Measurements from ENCODE around the gene CIAPIN1. TPM values are rescaled to one million over a fixed set of nuclear protein-coding genes. Genes with fewer than 3 reads are reported as not detected.

CIAPIN1 gene
- total RNA-seq, 1 donor from 2014 or later = 43.3 TPM

GRCh38 chr16:57464523-57464922, 17.3 kb upstream of the CIAPIN1 start:
- Mint-ChIP-seq H3K27ac (ENCODE audit: unreplicated experiment) (no peak overlapping the region), H3K4me1 (ENCODE audit: low read depth) (peaks cover 25% of the 10 kb centered on the region), H3K27me3 (ENCODE audit: low read depth) (no peaks in the 10 kb centered on the region), H3K4me3 (ENCODE audit: unreplicated experiment) (no peak overlapping the region), H3K36me3 (ENCODE audit: low read depth) (peaks cover 25% of the 10 kb centered on the region), H3K9me3 (ENCODE audit: low read depth) (no peaks in the 10 kb centered on the region)
- DNase-seq (ENCODE audit: low spot score) = no peak
- TF ChIP-seq CTCF (IDR thresholded peaks at IDR 0.05) = no peak

GRCh38 chr16:57462978-57463362, 15.8 kb upstream of the CIAPIN1 start:
- DNase-seq (ENCODE audit: low spot score) = no peak
- peaks cover 25% of the 10 kb centered on the region for H3K4me1 Mint-ChIP-seq (ENCODE audit: low read depth)
- peak overlapping the region; percentile 99 for H3K27ac Mint-ChIP-seq (ENCODE audit: unreplicated experiment)
- no peak for TF ChIP-seq CTCF (IDR thresholded peaks at IDR 0.05)
- H3K36me3 Mint-ChIP-seq (ENCODE audit: low read depth) = peaks cover 18% of the 10 kb centered on the region
- H3K9me3 Mint-ChIP-seq (ENCODE audit: low read depth) = no peaks in the 10 kb centered on the region
- peak overlapping the region; percentile 100 for H3K4me3 Mint-ChIP-seq (ENCODE audit: unreplicated experiment)
- no peaks in the 10 kb centered on the region for H3K27me3 Mint-ChIP-seq (ENCODE audit: low read depth)

- DNase-seq (ENCODE audit: low spot score) = no peak
- peaks cover 15% of the 10 kb centered on the region for H3K36me3 Mint-ChIP-seq (ENCODE audit: low read depth)
- peak within 1 kb of the TSS; percentile 100 for H3K4me3 Mint-ChIP-seq (ENCODE audit: unreplicated experiment)
- H3K27me3 Mint-ChIP-seq (ENCODE audit: low read depth) = no peaks in the 10 kb centered on the region
- no peaks in the 10 kb centered on the region for H3K9me3 Mint-ChIP-seq (ENCODE audit: low read depth)
- H3K27ac Mint-ChIP-seq (ENCODE audit: unreplicated experiment) = peak within 1 kb of the TSS; percentile 99
- H3K4me1 Mint-ChIP-seq (ENCODE audit: low read depth) = peaks cover 25% of the 10 kb centered on the region
- peak; percentile 96 for TF ChIP-seq CTCF (IDR thresholded peaks at IDR 0.05)
Measured at GRCh38 chr16:57462209-57462977, 15.2 kb upstream of the CIAPIN1 start, which contains the start of gene POLR2C. POLR2C (plus strand) TSS chr16:57462679; CDS start chr16:57462725, 46 bp downstream.

- no peak for DNase-seq (ENCODE audit: low spot score)
- Mint-ChIP-seq H3K27me3 (ENCODE audit: low read depth) (no peaks in the 10 kb centered on the region), H3K9me3 (ENCODE audit: low read depth) (no peaks in the 10 kb centered on the region), H3K4me3 (ENCODE audit: unreplicated experiment) (no peak overlapping the region), H3K4me1 (ENCODE audit: low read depth) (peaks cover 14% of the 10 kb centered on the region), H3K27ac (ENCODE audit: unreplicated experiment) (no peak overlapping the region), H3K36me3 (ENCODE audit: low read depth) (peaks cover 19% of the 10 kb centered on the region)
- TF ChIP-seq CTCF (IDR thresholded peaks at IDR 0.05) = no peak
Measured at GRCh38 chr16:57452021-57452420, 4.8 kb upstream of the CIAPIN1 start.

- peak overlapping the region; percentile 88 for H3K27ac Mint-ChIP-seq (ENCODE audit: unreplicated experiment)
- H3K36me3 Mint-ChIP-seq (ENCODE audit: low read depth) = peaks cover 3% of the 10 kb centered on the region
- TF ChIP-seq CTCF (IDR thresholded peaks at IDR 0.05) = no peak
- no peaks in the 10 kb centered on the region for H3K27me3 Mint-ChIP-seq (ENCODE audit: low read depth)
- no peak for DNase-seq (ENCODE audit: low spot score)
- peak overlapping the region; percentile 89 for H3K4me3 Mint-ChIP-seq (ENCODE audit: unreplicated experiment)
- H3K9me3 Mint-ChIP-seq (ENCODE audit: low read depth) = no peaks in the 10 kb centered on the region
- H3K4me1 Mint-ChIP-seq (ENCODE audit: low read depth) = peaks cover 24% of the 10 kb centered on the region
Measured at GRCh38 chr16:57446531-57447185, 527 bp downstream of the CIAPIN1 start.

All from chondrocyte (in vitro differentiated cells).